ENCODE measurements around the gene CCDC85C. TPM values are rescaled to one million over a fixed set of nuclear protein-coding genes. Genes with fewer than 3 reads are reported as not detected.

The CCDC85C gene
- total and polyA plus RNA-seq, 2 of the 8 experiments (the other 6 are each of a cell fraction or from before 2014, with no cell fraction given), result 16.8 to 35.8 TPM

DNA sequence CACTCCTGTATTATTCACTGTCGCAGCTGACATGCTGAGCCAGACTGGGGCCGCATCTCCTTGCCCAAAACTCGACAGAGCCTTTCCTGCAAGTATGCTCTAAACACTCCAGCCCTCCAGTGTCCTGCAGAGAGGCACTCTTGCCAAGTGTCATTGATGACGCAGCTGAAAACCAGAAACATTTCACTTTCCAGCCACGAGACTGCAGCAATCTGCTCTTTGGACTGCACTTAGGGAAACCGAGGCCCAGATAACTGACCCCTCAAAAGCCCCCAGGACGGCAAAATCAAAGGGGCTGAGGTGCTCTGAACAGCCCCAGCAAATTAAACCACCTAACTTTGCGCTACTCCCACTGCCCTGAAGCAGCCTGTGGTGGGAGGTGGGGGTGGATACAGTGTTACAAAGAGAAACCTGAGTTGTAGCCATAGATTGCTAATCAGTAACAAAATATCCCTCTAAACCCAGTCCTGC, 2.6 kb downstream of the CCDC85C start:
- H2BK20ac ChIP-seq (ENCODE audit: low read length), result no peak overlapping the region
- H3K79me1 ChIP-seq (ENCODE audit: low read depth, low read length), result peaks cover 21% of the 10 kb centered on the region
- ChIA-PET POLR2A (ENCODE audit: partially characterized antibody) (interaction anchor here (1.0 to 1.5 kb wide), 2 partner anchors 12 to 67 kb away, joined by 3 to 4 read pairs; no protein-coding TSS in a partner anchor), CTCF (ENCODE audit: partially characterized antibody) (interaction anchor here (0.5 to 2.4 kb wide), 8 partner anchors 8 to 348 kb away, joined by 3 to 10 read pairs (median 7); no protein-coding TSS in a partner anchor)
- no peak overlapping the region for H4K8ac ChIP-seq (ENCODE audit: extremely low read depth, insufficient read depth, low read length)
- no peak for FAIRE-seq
- no peak overlapping the region for H3K56ac ChIP-seq (replicated peaks; ENCODE audit: insufficient read length, low read depth, low read length)
- H3K23me2 ChIP-seq (ENCODE audit: low read depth, low read length), result peaks cover 20% of the 10 kb centered on the region
- peak overlapping the region in 2 of 4 experiments; percentile 11 to 70; a peak in 4 of 8 replicates for H3K4me3 ChIP-seq (ENCODE audit: extremely low read depth in 1 of 4, insufficient read depth in 2 of 4, low read depth in 3 of 4, low read length in 4 of 4)
- H2BK15ac ChIP-seq (ENCODE audit: low read length), result no peak overlapping the region
- DNase-seq (ENCODE audit: low read depth in 1 of 2, low spot score in 2 of 2), result no peak
- no peak overlapping the region for H3K23ac ChIP-seq (ENCODE audit: insufficient read length)
- no peaks in the 10 kb centered on the region; a peak in 1 of 8 replicates for H3K36me3 ChIP-seq (ENCODE audit: control insufficient read depth in 2 of 4, insufficient read depth in 4 of 4, low read length in 3 of 4)
- no peak overlapping the region for H2BK12ac ChIP-seq (ENCODE audit: low read depth, low read length)
- H2BK120ac ChIP-seq (replicated peaks; ENCODE audit: low read depth, low read length), result no peak overlapping the region
- no peak overlapping the region for H3K18ac ChIP-seq (ENCODE audit: extremely low read depth, low read length)
- H2AFZ ChIP-seq (ENCODE audit: low read length), result no peak overlapping the region
- no peak overlapping the region for H4K5ac ChIP-seq (ENCODE audit: insufficient read length, low read depth, low read length)
- no peak overlapping the region for H2BK5ac ChIP-seq (ENCODE audit: low read depth, low read length)
- H3K4me2 ChIP-seq (ENCODE audit: insufficient read depth in 1 of 2, low read depth in 2 of 2, low read length in 2 of 2), result peak overlapping the region in 1 of 2 experiments; percentile 95; a peak in 3 of 4 replicates
- H3K79me2 ChIP-seq (ENCODE audit: control insufficient read depth in 1 of 2, insufficient read depth in 2 of 2, low read length in 2 of 2), result peaks cover 6 to 62% of the 10 kb centered on the region in 2 experiments; a peak in 3 of 4 replicates
- 82% methylated on average over 8 of the region's 8 CpGs; no CpG with 5 or more reads in 1 of the 2 experiments for WGBS, 2 experiments (ENCODE audit: extremely low coverage in 1 of 2, insufficient coverage in 1 of 2, insufficient read length in 1 of 2, insufficient replicate concordance in 2 of 2, low coverage in 1 of 2, low lambda C conversion rate in 2 of 2, missing lambda C conversion rate in 1 of 2)
- no peak overlapping the region for H3K4ac ChIP-seq (replicated peaks; ENCODE audit: insufficient read length, low read depth, low read length)
- no peak overlapping the region for H3K9ac ChIP-seq (replicated peaks in 1 of 4; ENCODE audit: extremely low read depth in 1 of 4, low read depth in 3 of 4, low read length in 3 of 4)
- H3K14ac ChIP-seq (ENCODE audit: insufficient read length), result no peak overlapping the region
- no peak overlapping the region for H4K91ac ChIP-seq (replicated peaks; ENCODE audit: insufficient read length, low read length)
- H3K27me3 ChIP-seq (replicated peaks in 1 of 4; ENCODE audit: control insufficient read depth in 3 of 4, extremely low read depth in 1 of 4, insufficient read depth in 3 of 4, low read length in 3 of 4), result peaks cover 9 to 31% (median 25%) of the 10 kb centered on the region in 4 experiments; a peak in 6 of 7 replicates
- H3K9me3 ChIP-seq (ENCODE audit: insufficient read depth in 2 of 2, low read depth in 1 of 2, low read length in 1 of 2), result peaks cover 0 to 3% of the 10 kb centered on the region in 2 experiments; a peak in 1 of 4 replicates
- peaks cover 4 to 27% (median 18%) of the 10 kb centered on the region in 4 experiments for H3K4me1 ChIP-seq (replicated peaks in 1 of 4; ENCODE audit: control insufficient read depth in 3 of 4, insufficient read depth in 4 of 4, low read length in 3 of 4)
- no peak overlapping the region for H3K27ac ChIP-seq (ENCODE audit: low read depth, low read length)
- no peak overlapping the region for H2AK5ac ChIP-seq (ENCODE audit: low read depth, low read length)
- H4K20me1 ChIP-seq (replicated peaks in 1 of 2; ENCODE audit: control insufficient read depth in 1 of 2, insufficient read depth in 2 of 2, low read length in 2 of 2), result peaks cover 22 to 42% of the 10 kb centered on the region in 2 experiments
- TF ChIP-seq JUN (IDR thresholded peaks at IDR 0.05; ENCODE audit: low read depth, low read length) (no peak), GABPA (IDR thresholded peaks at IDR 0.05; ENCODE audit: borderline replicate concordance, insufficient read depth, low read length) (no peak), SP1 (IDR thresholded peaks at IDR 0.05; ENCODE audit: low read depth, low read length) (no peak), KDM1A (IDR thresholded peaks at IDR 0.05; ENCODE audit: borderline replicate concordance, low read length) (no peak), TAF1 (IDR thresholded peaks at IDR 0.05; ENCODE audit: low read depth, low read length) (no peak), SIRT6 (IDR thresholded peaks at IDR 0.05; ENCODE audit: low read length) (no peak), CREB1 (IDR thresholded peaks at IDR 0.05) (no peak), POU5F1 (IDR thresholded peaks at IDR 0.05; ENCODE audit: low read depth, low read length) (no peak), SIN3A (conservative IDR thresholded peaks at IDR 0.05 in 1 of 2, IDR thresholded peaks at IDR 0.05 in 1 of 2; ENCODE audit: low read depth in 1 of 2, low read length in 2 of 2) (no peak), SRF (IDR thresholded peaks at IDR 0.05; ENCODE audit: low read depth, low read length) (no peak)
- TF ChIP-seq, protein P1, sequence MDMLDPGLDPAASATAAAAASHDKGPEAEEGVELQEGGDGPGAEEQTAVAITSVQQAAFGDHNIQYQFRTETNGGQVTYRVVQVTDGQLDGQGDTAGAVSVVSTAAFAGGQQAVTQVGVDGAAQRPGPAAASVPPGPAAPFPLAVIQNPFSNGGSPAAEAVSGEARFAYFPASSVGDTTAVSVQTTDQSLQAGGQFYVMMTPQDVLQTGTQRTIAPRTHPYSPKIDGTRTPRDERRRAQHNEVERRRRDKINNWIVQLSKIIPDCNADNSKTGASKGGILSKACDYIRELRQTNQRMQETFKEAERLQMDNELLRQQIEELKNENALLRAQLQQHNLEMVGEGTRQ (IDR thresholded peaks at IDR 0.05; ENCODE audit: low read length), result no peak

Data from H1 (cell line).